Naive thymus-derived CD4-positive, alpha-beta T cell (primary cell): ENCODE data around the gene MRPS25. TPM values are rescaled to one million over a fixed set of nuclear protein-coding genes. Genes with fewer than 3 reads are reported as not detected.

ENCODE experiments used
- ATAC-seq: fragments of 150-1000 bp; cut with Tn5 transposase; 2 replicates; pipeline ENCODE4 v1.10.0; 2021; ENCODE audit warnings: mild to moderate bottlenecking, moderate library complexity
- CTCF ChIA-PET: fragments of 350-600 bp; sonication (Branson Sonifier 250); formaldehyde crosslinking; loops from one replicate; lab custom pipeline; 2021; ENCODE audit warnings: antibody characterized with exemption; lab: Charles Lee
- POLR2A ChIA-PET: fragments of 350-600 bp; sonication (Branson Sonifier 250); formaldehyde crosslinking; loops from one replicate; lab custom pipeline; 2021; ENCODE audit warnings: antibody characterized with exemption, inconsistent platforms; lab: Charles Lee
- DNase-seq, 9 donors: peaks; one replicate each; pipeline versions ENCODE4 v3.0.0 to v3.0.0-alpha.2; 2020 to 2022; ENCODE audit warnings: mixed read lengths in 1 of 9
- H3K27ac ChIP-seq: one replicate; pipeline ENCODE4 v1.7.0; 2013; ENCODE audit warnings: mild to moderate bottlenecking, low read depth, low read length, moderate library complexity
- H3K27me3 ChIP-seq, 2 donors: one replicate each; pipeline ENCODE4 v1.7.0; 2013; ENCODE audit warnings: low read length in 2 of 2, mild to moderate bottlenecking in 2 of 2, moderate library complexity in 2 of 2; ENCODE audit not compliant: control insufficient read depth in 2 of 2, insufficient read depth in 2 of 2
- H3K36me3 ChIP-seq, 3 experiments: 1 replicate in 2 of 3; 2 replicates in 1 of 3; pipeline ENCODE4 v1.7.0; 2013; ENCODE audit warnings: low read length in 3 of 3, mild to moderate bottlenecking in 3 of 3, moderate library complexity in 1 of 3; ENCODE audit not compliant: insufficient read depth in 3 of 3, control insufficient read depth in 2 of 3
- H3K4me1 ChIP-seq, 2 donors: one replicate each; pipeline ENCODE4 v1.7.0; 2013; ENCODE audit warnings: low read length in 2 of 2, mild to moderate bottlenecking in 2 of 2, moderate library complexity in 1 of 2; ENCODE audit not compliant: control insufficient read depth in 2 of 2, insufficient read depth in 2 of 2
- H3K4me3 ChIP-seq: 2 replicates; pipeline ENCODE4 v1.7.0; 2013; ENCODE audit warnings: mild to moderate bottlenecking, low read length
- H3K9me3 ChIP-seq, 3 experiments: 1 replicate in 2 of 3; 2 replicates in 1 of 3; pipeline ENCODE4 v1.7.0; 2013; ENCODE audit warnings: low read length in 3 of 3; ENCODE audit not compliant: control insufficient read depth in 2 of 3
- H3K27ac Mint-ChIP-seq, 9 donors: one replicate each; pipeline ENCODE4 v1.8.0; 2020 to 2022; ENCODE audit warnings: mixed read lengths in 9 of 9, mild to moderate bottlenecking in 8 of 9, moderate library complexity in 5 of 9, inconsistent platforms in 2 of 9
- H3K27me3 Mint-ChIP-seq, 5 donors: one replicate each; pipeline ENCODE4 v1.8.0; 2021 to 2022; ENCODE audit warnings: mixed read lengths in 5 of 5, mild to moderate bottlenecking in 1 of 5
- H3K36me3 Mint-ChIP-seq, 5 donors: one replicate each; pipeline ENCODE4 v1.8.0; 2020 to 2022; ENCODE audit warnings: mixed read lengths in 5 of 5, mild to moderate bottlenecking in 3 of 5, inconsistent platforms in 1 of 5
- H3K4me1 Mint-ChIP-seq, 7 donors: one replicate each; pipeline ENCODE4 v1.8.0; 2020 to 2022; ENCODE audit warnings: mixed read lengths in 7 of 7, mild to moderate bottlenecking in 3 of 7, inconsistent platforms in 1 of 7
- H3K4me3 Mint-ChIP-seq, 10 donors: one replicate each; pipeline ENCODE4 v1.8.0; 2020 to 2022; ENCODE audit warnings: mild to moderate bottlenecking in 10 of 10, mixed read lengths in 10 of 10, moderate library complexity in 6 of 10, inconsistent platforms in 2 of 10
- H3K9me3 Mint-ChIP-seq, 11 donors: one replicate each; pipeline ENCODE4 v1.8.0; 2020 to 2022; ENCODE audit warnings: mixed read lengths in 11 of 11, mild to moderate bottlenecking in 4 of 11, inconsistent platforms in 1 of 11, moderate library complexity in 1 of 11
- intact Hi-C, 2 donors: fragments of 100-400 bp; cut with micrococcal nuclease; formaldehyde crosslinking; loops; one replicate each; pipeline ENCODE4 v1.15.1; 2023
- polyA plus RNA-seq, 2 donors: library from polyadenylated mRNA; unstranded; fragments of 300-500 nt; fragmentation: Illumina TruSeq; gene quantifications; one replicate each; pipeline ENCODE4 v1.2.3, GENCODE V29; 2021
- total RNA-seq, 6 experiments: library from RNA in 5 of 6; stranded (reverse) in 5 of 6; gene quantifications; 1 replicate in 5 of 6; 2 replicates in 1 of 6; pipeline ENCODE4 v1.2.3 and lab custom pipeline; 2021 to 2026

Gene MRPS25
- total and polyA plus RNA-seq, 7 experiments from 2014 or later: 20.2 to 104 (median 68.0) TPM

GRCh38 chr3:15055019-15055557, 10.0 kb downstream of the MRPS25 start:
- Histone ChIP-seq H3K9me3 (no peaks in the 10 kb centered on the region), H3K36me3 (peaks cover 0 to 57% (median 4%) of the 10 kb centered on the region in 3 experiments), H3K27ac (no peak overlapping the region), H3K4me3 (no peak overlapping the region), H3K27me3 (no peaks in the 10 kb centered on the region), H3K4me1 (peaks cover 0 to 12% of the 10 kb centered on the region in 2 donors)
- no peaks in the 10 kb centered on the region for H3K27me3 Mint-ChIP-seq
- H3K4me1 Mint-ChIP-seq: peaks cover 20 to 47% (median 39%) of the 10 kb centered on the region in 7 donors
- H3K36me3 Mint-ChIP-seq: peaks cover 11 to 38% (median 16%) of the 10 kb centered on the region in 5 donors
- CTCF ChIA-PET: no interaction called here
- H3K4me3 Mint-ChIP-seq: peak overlapping the region in 3 of 10 donors; percentile 12 to 49 (median 42)
- H3K27ac Mint-ChIP-seq: peak overlapping the region in 7 of 9 donors; percentile 42 to 84 (median 58)
- H3K9me3 Mint-ChIP-seq: peaks cover 0 to 7% (median 0%) of the 10 kb centered on the region in 11 donors
- intact Hi-C loops: no loop called here
- POLR2A ChIA-PET: interaction anchor here (1.0 kb wide), 1 partner anchor 10 kb away, joined by 4 read pairs; the partner anchor contains the start of gene MRPS25
- peak in 1 of 9 donors; percentile 55 for DNase-seq
- peak; percentile 69 for ATAC-seq

DNA sequence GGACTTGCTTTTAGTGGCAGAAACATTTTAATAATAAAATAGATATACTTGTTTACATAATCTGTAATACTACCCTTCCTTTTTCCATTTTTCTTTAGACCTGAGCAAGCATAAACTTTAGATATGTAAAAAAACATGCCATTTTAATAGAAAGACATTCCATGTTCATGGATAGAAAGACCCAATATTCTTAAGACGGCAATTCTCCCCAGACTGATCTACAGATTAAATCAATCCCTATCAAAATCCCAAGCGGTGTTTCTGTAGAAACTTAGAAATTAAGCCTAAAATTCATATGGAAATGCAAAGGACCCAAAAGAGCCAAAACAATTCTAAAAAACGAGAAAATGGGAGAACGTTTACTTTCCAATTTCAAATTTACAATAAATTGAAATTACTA, 11.6 kb downstream of the MRPS25 start:
- peaks cover 0 to 12% of the 10 kb centered on the region in 2 donors for H3K4me1 ChIP-seq
- DNase-seq (no peak), ATAC-seq (no peak)
- H3K27me3 Mint-ChIP-seq: no peaks in the 10 kb centered on the region
- no peak overlapping the region for H3K27ac ChIP-seq
- no peaks in the 10 kb centered on the region for H3K27me3 ChIP-seq
- intact Hi-C loops: loop anchor here in 1 of 2 donors (5.0 kb wide), 1 partner anchor 126 kb away; no protein-coding TSS in a partner anchor
- H3K4me1 Mint-ChIP-seq: peaks cover 20 to 47% (median 35%) of the 10 kb centered on the region in 7 donors
- CTCF ChIA-PET: no interaction called here
- peaks cover 11 to 37% (median 18%) of the 10 kb centered on the region in 5 donors for H3K36me3 Mint-ChIP-seq
- H3K9me3 ChIP-seq: no peaks in the 10 kb centered on the region
- peaks cover 0 to 7% (median 0%) of the 10 kb centered on the region in 11 donors for H3K9me3 Mint-ChIP-seq
- POLR2A ChIA-PET: no interaction called here
- peak overlapping the region in 5 of 9 donors; percentile 0 to 59 (median 49) for H3K27ac Mint-ChIP-seq
- peaks cover 8 to 64% (median 10%) of the 10 kb centered on the region in 3 experiments for H3K36me3 ChIP-seq
- no peak overlapping the region for H3K4me3 ChIP-seq
- H3K4me3 Mint-ChIP-seq: no peak overlapping the region

GRCh38 chr3:15052335-15053242, 12.5 kb downstream of the MRPS25 start:
- no peaks in the 10 kb centered on the region for H3K27me3 Mint-ChIP-seq
- H3K36me3 Mint-ChIP-seq: peaks cover 9 to 37% (median 18%) of the 10 kb centered on the region in 5 donors

DNA sequence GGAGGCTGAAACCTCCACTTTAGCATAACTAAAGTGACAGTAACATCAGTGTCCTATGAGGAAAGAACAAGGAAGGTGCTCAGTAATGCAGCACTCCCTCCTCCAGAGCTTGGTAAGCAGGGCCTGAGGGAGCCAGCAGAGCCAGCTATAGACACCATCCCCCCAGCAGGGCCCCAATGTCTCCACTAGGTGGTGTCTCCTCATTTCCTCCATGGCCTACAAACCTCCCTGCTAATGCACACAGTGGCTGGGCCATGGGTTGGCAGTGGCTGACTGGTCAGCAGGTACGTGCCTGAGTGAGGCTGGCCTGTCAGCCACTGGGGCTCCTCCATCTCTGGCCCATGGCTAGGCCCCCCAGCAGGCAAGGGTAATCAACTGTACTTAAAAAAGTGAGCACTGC, 13.6 kb downstream of the MRPS25 start:
- Histone ChIP-seq H3K9me3 (no peaks in the 10 kb centered on the region), H3K27ac (no peak overlapping the region), H3K4me1 (peaks cover 0 to 12% of the 10 kb centered on the region in 2 donors), H3K4me3 (no peak overlapping the region), H3K36me3 (peaks cover 7 to 67% (median 11%) of the 10 kb centered on the region in 3 experiments), H3K27me3 (no peaks in the 10 kb centered on the region)
- H3K9me3 Mint-ChIP-seq: peaks cover 0 to 7% (median 0%) of the 10 kb centered on the region in 11 donors
- DNase-seq (peak in 6 of 9 donors; percentile 13 to 40 (median 27)), ATAC-seq (peak; percentile 81)
- CTCF ChIA-PET: interaction anchor here (0.6 to 1.7 kb wide), 4 partner anchors 13 to 57 kb away, joined by 3 to 14 read pairs (median 4); partner anchors contain the start of gene MRPS25
- intact Hi-C loops: loop anchor here (1.0 to 5.0 kb wide), 4 partner anchors 13 to 124 kb away; partner anchors contain the start of genes MRPS25 (in 2 of the 2) and RBSN (in 1 of the 2)
- peak overlapping the region in 6 of 9 donors; percentile 32 to 87 (median 68) for H3K27ac Mint-ChIP-seq
- peaks cover 4 to 38% (median 13%) of the 10 kb centered on the region in 5 donors for H3K36me3 Mint-ChIP-seq
- no peak overlapping the region for H3K4me3 Mint-ChIP-seq
- POLR2A ChIA-PET: interaction anchor here (1.8 kb wide), 1 partner anchor 14 kb away, joined by 5 read pairs; the partner anchor contains the start of gene MRPS25
- H3K4me1 Mint-ChIP-seq: peaks cover 15 to 40% (median 25%) of the 10 kb centered on the region in 7 donors
- no peaks in the 10 kb centered on the region for H3K27me3 Mint-ChIP-seq

More at GRCh38 chr3:15052335-15053242, 12.5 kb downstream of the MRPS25 start:
- DNase-seq: no peak
- H3K4me3 Mint-ChIP-seq: no peak overlapping the region
- POLR2A ChIA-PET: interaction anchor here (1.8 kb wide), 1 partner anchor 13 kb away, joined by 5 read pairs; the partner anchor contains the start of gene MRPS25
- ATAC-seq: no peak
- intact Hi-C loops: loop anchor here in 1 of 2 donors (5.0 kb wide), 1 partner anchor 125 kb away; no protein-coding TSS in a partner anchor
- no peaks in the 10 kb centered on the region for H3K27me3 ChIP-seq
- no peak overlapping the region for H3K4me3 ChIP-seq
- peaks cover 0 to 7% (median 0%) of the 10 kb centered on the region in 11 donors for H3K9me3 Mint-ChIP-seq
- CTCF ChIA-PET: no interaction called here
- H3K4me1 Mint-ChIP-seq: peaks cover 18 to 45% (median 32%) of the 10 kb centered on the region in 7 donors
- H3K27ac ChIP-seq: no peak overlapping the region
- peaks cover 0 to 12% of the 10 kb centered on the region in 2 donors for H3K4me1 ChIP-seq
- peak overlapping the region in 6 of 9 donors; percentile 44 to 80 (median 60) for H3K27ac Mint-ChIP-seq
- H3K9me3 ChIP-seq: no peaks in the 10 kb centered on the region
- peaks cover 7 to 66% (median 8%) of the 10 kb centered on the region in 3 experiments for H3K36me3 ChIP-seq

- peaks cover 16 to 39% (median 25%) of the 10 kb centered on the region in 7 donors for H3K4me1 Mint-ChIP-seq
- ChIA-PET CTCF (interaction anchor here (0.5 to 1.7 kb wide), 4 partner anchors 14 to 1581 kb away, joined by 3 to 14 read pairs (median 4); partner anchors contain the start of gene MRPS25), POLR2A (no interaction called here)
- H3K36me3 ChIP-seq: peaks cover 10 to 72% (median 11%) of the 10 kb centered on the region in 3 experiments
- H3K4me3 ChIP-seq: no peak overlapping the region
- no peaks in the 10 kb centered on the region for H3K27me3 Mint-ChIP-seq
- peaks cover 0 to 7% (median 0%) of the 10 kb centered on the region in 11 donors for H3K9me3 Mint-ChIP-seq
- H3K9me3 ChIP-seq: no peaks in the 10 kb centered on the region
- no peak overlapping the region for H3K4me3 Mint-ChIP-seq
- peak overlapping the region; percentile 13 for H3K27ac ChIP-seq
- H3K4me1 ChIP-seq: peaks cover 0 to 10% of the 10 kb centered on the region in 2 donors
- H3K27me3 ChIP-seq: no peaks in the 10 kb centered on the region
- intact Hi-C loops: loop anchor here (1.0 to 5.0 kb wide), 4 partner anchors 14 to 123 kb away; partner anchors contain the start of genes MRPS25 (in 2 of the 2) and RBSN (in 1 of the 2)
- peak overlapping the region in 6 of 9 donors; percentile 31 to 69 (median 52) for H3K27ac Mint-ChIP-seq
- H3K36me3 Mint-ChIP-seq: peaks cover 4 to 39% (median 12%) of the 10 kb centered on the region in 5 donors
- peak; percentile 24 for ATAC-seq
- DNase-seq: no peak
These were observed 14.6 kb downstream of the MRPS25 start for GRCh38 chr3:15050405-15051092.
